Endothelial cell of umbilical vein (primary cell): Measurements from ENCODE around the gene CLDN7. TPM values are rescaled to one million over a fixed set of nuclear protein-coding genes. Genes with fewer than 3 reads are reported as not detected.

Experiments used
- BruUV-seq: library from RNA; stranded (reverse); fragments of 400-500 nt; replicated peaks from 2 replicates; lab custom pipeline; 2021; lab: Mats Ljungman, UMichigan
- CTCF ChIA-PET: fragments of 300-600, 350-600 bp; sonication (Branson Sonifier 250); formaldehyde crosslinking; loops from one replicate; lab custom pipeline; 2021; ENCODE audit warnings: antibody characterized with exemption, inconsistent platforms; lab: Charles Lee
- POLR2A ChIA-PET: fragments of 300-600, 350-600 bp; sonication (Branson Sonifier 250); formaldehyde crosslinking; loops from one replicate; lab custom pipeline; 2021; ENCODE audit warnings: antibody characterized with exemption, inconsistent platforms; lab: Charles Lee
- DNase-seq: peaks from one replicate; pipeline ENCODE4 v3.0.0-alpha.2; 2011; ENCODE audit warnings: low read depth, low spot score
- FAIRE-seq: peaks from 2 replicates; lab custom pipeline; 2011; peaks lifted over from hg19 to GRCh38; lab: Jason Lieb, UNC
- H2AFZ ChIP-seq: 2 replicates; pipeline ENCODE4 v1.6.0; 2012; ENCODE audit warnings: low read depth, low read length, control low read depth, inconsistent platforms
- H3K27ac ChIP-seq: 2 replicates; pipeline ENCODE4 v1.5.1; 2011; ENCODE audit warnings: low read depth, mild to moderate bottlenecking, control low read depth, low read length, moderate library complexity; ENCODE audit not compliant: insufficient read depth
- H3K27me3 ChIP-seq, 2 experiments: 2 replicates each; pipeline versions ENCODE4 v1.6.0 to v1.6.1; 2011; ENCODE audit warnings: low read length in 2 of 2, mixed read lengths in 1 of 2; ENCODE audit not compliant: control insufficient read depth in 2 of 2, insufficient read depth in 2 of 2
- H3K36me3 ChIP-seq, 2 experiments: 2 replicates in 1 of 2; 3 replicates in 1 of 2; pipeline ENCODE4 v1.5.1; 2011; ENCODE audit warnings: low read length in 2 of 2, mild to moderate bottlenecking in 1 of 2, moderate library complexity in 1 of 2; ENCODE audit not compliant: control insufficient read depth in 2 of 2, insufficient read depth in 2 of 2; ENCODE audit errors: extremely low read depth in 1 of 2
- H3K4me1 ChIP-seq: 3 replicates; pipeline ENCODE4 v1.5.1; 2011; ENCODE audit warnings: mild to moderate bottlenecking, low read length; ENCODE audit not compliant: control insufficient read depth, insufficient read depth; ENCODE audit errors: extremely low read depth
- H3K4me2 ChIP-seq: 2 replicates; pipeline ENCODE4 v1.6.1; 2011; ENCODE audit warnings: low read length, control low read depth, mixed read lengths; ENCODE audit not compliant: insufficient read depth
- H3K4me3 ChIP-seq, 3 experiments: fragments of 200-600 bp in 1 of 3; sonication (generic), shearing (Covaris generic) in 1 of 3; replicated peaks in 1 of 3; 2 replicates each; pipeline ENCODE4 v1.5.1; 2011 to 2016; ENCODE audit warnings: control low read depth in 3 of 3, low read length in 3 of 3, mild to moderate bottlenecking in 2 of 3, inconsistent platforms in 1 of 3, low read depth in 1 of 3, moderate library complexity in 1 of 3; ENCODE audit not compliant: insufficient read depth in 1 of 3
- H3K79me2 ChIP-seq: 2 replicates; pipeline ENCODE4 v1.6.0; 2012; ENCODE audit warnings: low read length, inconsistent platforms; ENCODE audit not compliant: control insufficient read depth, insufficient read depth
- H3K9ac ChIP-seq: replicated peaks from 2 replicates; pipeline ENCODE3; 2011; ENCODE audit warnings: low read length, control low read depth; ENCODE audit not compliant: insufficient read depth; ENCODE audit errors: extremely low read depth
- H3K9me1 ChIP-seq: replicated peaks from 3 replicates; pipeline ENCODE4 v1.6.0; 2011; ENCODE audit warnings: mild to moderate bottlenecking, low read length; ENCODE audit not compliant: control insufficient read depth, insufficient read depth; ENCODE audit errors: extremely low read depth
- H3K9me3 ChIP-seq: replicated peaks from 2 replicates; pipeline ENCODE4 v1.5.1; 2012; ENCODE audit warnings: low read length, inconsistent platforms; ENCODE audit not compliant: control insufficient read depth, insufficient read depth
- H4K20me1 ChIP-seq: replicated peaks from 2 replicates; pipeline ENCODE3; 2011; ENCODE audit warnings: mild to moderate bottlenecking, low read length; ENCODE audit not compliant: control insufficient read depth, insufficient read depth; ENCODE audit errors: extremely low read depth
- EZH2 ChIP-seq: IDR thresholded peaks from 2 replicates; pipeline ENCODE4 v1.6.1; 2012; ENCODE audit warnings: borderline replicate concordance, low read depth, mild to moderate bottlenecking, moderate library complexity, low read length, inconsistent platforms; ENCODE audit not compliant: severe bottlenecking
- FOS ChIP-seq: IDR thresholded peaks from 2 replicates; pipeline ENCODE4 v1.6.1; 2011; ENCODE audit warnings: mild to moderate bottlenecking, low read length, moderate library complexity, borderline replicate concordance; ENCODE audit not compliant: insufficient read depth
- GATA2 ChIP-seq: IDR thresholded peaks from 2 replicates; pipeline ENCODE4 v1.7.0; 2011; ENCODE audit warnings: low read depth, mild to moderate bottlenecking, moderate library complexity, mixed read lengths, low read length; ENCODE audit not compliant: insufficient read length, insufficient read depth
- JUN ChIP-seq: IDR thresholded peaks from 2 replicates; pipeline ENCODE4 v1.6.1; 2011; ENCODE audit warnings: borderline replicate concordance, low read depth; ENCODE audit not compliant: insufficient read length, insufficient read depth
- MYC ChIP-seq: IDR thresholded peaks from one replicate; pipeline ENCODE4 v1.6.1; 2011; ENCODE audit warnings: mild to moderate bottlenecking, low read depth, low read length
- POLR2A ChIP-seq: IDR thresholded peaks from 2 replicates; pipeline ENCODE4 v1.6.1; 2012; ENCODE audit warnings: low read depth, mild to moderate bottlenecking, control low read depth, low read length
- POLR2AphosphoS5 ChIP-seq: IDR thresholded peaks from 2 replicates; pipeline ENCODE4 v1.6.1; 2012; ENCODE audit warnings: low read depth, mild to moderate bottlenecking, control low read depth, low read length, moderate library complexity; ENCODE audit not compliant: insufficient read depth
- dilution Hi-C: fragments of 300-500 bp; cut with MboI; formaldehyde crosslinking; loops from one replicate; pipeline ENCODE4 v1.15.0; 2019; ENCODE audit warnings: low sequenced_read_pairs; ENCODE audit not compliant: extremely low pct_ligation_motif_present
- intact Hi-C: fragments of 100-400 bp; cut with micrococcal nuclease; formaldehyde crosslinking; loops from one replicate; pipeline ENCODE4 v1.10.0; 2022
- polyA plus RNA-seq, 4 experiments: library from polyadenylated mRNA; depleted of rRNA in 3 of 4; stranded (reverse) in 3 of 4; unstranded in 1 of 4; fragments of >200 nt; gene quantifications; 2 replicates each; pipeline versions ENCODE4 v1.2.1 to v1.2.3, GENCODE V29; 2011 to 2012; ENCODE audit warnings: missing spikeins in 1 of 4
- total RNA-seq: library from RNA; stranded (reverse); gene quantifications from 2 replicates; pipeline ENCODE4 v1.2.3, GENCODE V29; 2021
- TF ChIP-seq, protein P1 (sequence below), 2 donors: IDR thresholded peaks; 1 replicate in 1 of 2; 2 replicates in 1 of 2; pipeline ENCODE4 v1.5.1; 2011; ENCODE audit warnings: low read length in 2 of 2, mild to moderate bottlenecking in 2 of 2, moderate library complexity in 2 of 2, control low read depth in 1 of 2, inconsistent platforms in 1 of 2, low read depth in 1 of 2; ENCODE audit not compliant: insufficient read depth in 1 of 2; ENCODE audit errors: extremely low read depth in 1 of 2
- TF ChIP-seq, protein P2 (sequence below): IDR thresholded peaks from 2 replicates; pipeline ENCODE4 v1.6.1; 2011; ENCODE audit not compliant: insufficient read depth, insufficient read length

Gene CLDN7
- total and polyA plus RNA-seq, 2 donors (not counting 3 experiments of a cell fraction or from before 2014, with no cell fraction given), result 25.4 to 25.7 TPM

DNA sequence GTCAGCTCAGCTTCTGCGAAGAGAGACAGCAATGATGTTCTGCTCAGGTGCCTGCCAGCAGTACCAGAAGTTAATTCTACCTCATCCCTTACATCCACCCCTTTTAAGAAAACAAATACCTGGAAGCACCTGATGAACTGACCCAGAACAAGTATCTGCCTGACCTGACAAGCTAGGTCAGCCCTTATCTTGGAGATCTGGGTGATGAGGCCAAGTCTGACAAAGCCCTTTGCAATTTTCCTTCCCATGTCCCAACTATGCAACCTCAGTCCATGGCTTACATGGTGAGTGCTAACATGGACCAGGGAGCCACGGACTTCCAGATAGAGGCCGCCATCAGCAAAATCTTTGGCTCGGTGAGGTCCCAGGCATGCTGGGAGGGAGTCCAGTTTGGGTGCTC lies 38.9 kb downstream of the CLDN7 start:
- dilution Hi-C loops (no loop called here), intact Hi-C loops (no loop called here)
- no peak overlapping the region for H3K9ac ChIP-seq

More for the DNA sequence above, 38.9 kb downstream of the CLDN7 start:
- CTCF ChIA-PET, result interaction anchor here (1.4 to 2.0 kb wide), 3 partner anchors 16 to 178 kb away, joined by 3 to 9 read pairs (median 4); partner anchors contain the start of gene PHF23
- H3K9me3 ChIP-seq, result no peaks in the 10 kb centered on the region
- H3K36me3 ChIP-seq, result peaks cover 21 to 39% of the 10 kb centered on the region in 2 experiments
- DNase-seq (no peak), FAIRE-seq (no peak)
- no peak overlapping the region for H3K27ac ChIP-seq
- no peak overlapping the region for H3K4me2 ChIP-seq
- BruUV-seq, result no TSS peak
- TF ChIP-seq POLR2A (no peak), FOS (no peak), MYC (no peak), POLR2AphosphoS5 (no peak), JUN (no peak), EZH2 (no peak), GATA2 (no peak)
- TF ChIP-seq, protein P1, sequence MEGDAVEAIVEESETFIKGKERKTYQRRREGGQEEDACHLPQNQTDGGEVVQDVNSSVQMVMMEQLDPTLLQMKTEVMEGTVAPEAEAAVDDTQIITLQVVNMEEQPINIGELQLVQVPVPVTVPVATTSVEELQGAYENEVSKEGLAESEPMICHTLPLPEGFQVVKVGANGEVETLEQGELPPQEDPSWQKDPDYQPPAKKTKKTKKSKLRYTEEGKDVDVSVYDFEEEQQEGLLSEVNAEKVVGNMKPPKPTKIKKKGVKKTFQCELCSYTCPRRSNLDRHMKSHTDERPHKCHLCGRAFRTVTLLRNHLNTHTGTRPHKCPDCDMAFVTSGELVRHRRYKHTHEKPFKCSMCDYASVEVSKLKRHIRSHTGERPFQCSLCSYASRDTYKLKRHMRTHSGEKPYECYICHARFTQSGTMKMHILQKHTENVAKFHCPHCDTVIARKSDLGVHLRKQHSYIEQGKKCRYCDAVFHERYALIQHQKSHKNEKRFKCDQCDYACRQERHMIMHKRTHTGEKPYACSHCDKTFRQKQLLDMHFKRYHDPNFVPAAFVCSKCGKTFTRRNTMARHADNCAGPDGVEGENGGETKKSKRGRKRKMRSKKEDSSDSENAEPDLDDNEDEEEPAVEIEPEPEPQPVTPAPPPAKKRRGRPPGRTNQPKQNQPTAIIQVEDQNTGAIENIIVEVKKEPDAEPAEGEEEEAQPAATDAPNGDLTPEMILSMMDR (IDR thresholded peaks at IDR 0.05; ENCODE audit: extremely low read depth in 1 of 2, insufficient read depth in 1 of 2, low read depth in 1 of 2, low read length in 2 of 2), result no peak
- TF ChIP-seq, protein P2, sequence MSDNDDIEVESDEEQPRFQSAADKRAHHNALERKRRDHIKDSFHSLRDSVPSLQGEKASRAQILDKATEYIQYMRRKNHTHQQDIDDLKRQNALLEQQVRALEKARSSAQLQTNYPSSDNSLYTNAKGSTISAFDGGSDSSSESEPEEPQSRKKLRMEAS, result no peak
- no peak overlapping the region for H3K4me3 ChIP-seq
- no peaks in the 10 kb centered on the region for H3K27me3 ChIP-seq
- H2AFZ ChIP-seq, result no peak overlapping the region
- H3K79me2 ChIP-seq, result peaks cover 2% of the 10 kb centered on the region
- no peaks in the 10 kb centered on the region for H4K20me1 ChIP-seq
- peaks cover 11% of the 10 kb centered on the region for H3K4me1 ChIP-seq
- H3K9me1 ChIP-seq, result no peaks in the 10 kb centered on the region
- POLR2A ChIA-PET, result no interaction called here
